ENCODE measurements around the gene FAM171A1.

- TF ChIP-seq CTCF (IDR thresholded peaks at IDR 0.05) (no peak), POLR2A (IDR thresholded peaks at IDR 0.05) (no peak)
Measured at GRCh38 chr10:15369256-15370211, 1.6 kb downstream of the FAM171A1 start.

Data from body of pancreas (tissue), 4 donors.